IMR-90 (cell line): Measurements from ENCODE around the gene PTCSC3. TPM values are rescaled to one million over a fixed set of nuclear protein-coding genes. Genes with fewer than 3 reads are reported as not detected.

Experiments
- ATAC-seq: fragments of 200-7000 bp; cut with Tn5 transposase; 2 replicates; pipeline ENCODE4 v1.9.1; 2020; ENCODE audit warnings: low read depth, mild to moderate bottlenecking, moderate library complexity
- BruUV-seq: library from RNA; stranded (reverse); fragments of 400-500 nt; replicated peaks from 2 replicates; lab custom pipeline; 2021; lab: Mats Ljungman, UMichigan
- CTCF ChIA-PET: fragments of 300-600 bp; formaldehyde crosslinking; extraction: SDS; loops from one replicate; lab custom pipeline; 2021; ENCODE audit warnings: antibody characterized with exemption; lab: Yijun Ruan, JAX
- POLR2A ChIA-PET: fragments of 300-600 bp; sonication (Branson Sonifier 250); formaldehyde crosslinking; loops from one replicate; lab custom pipeline; 2022; ENCODE audit warnings: antibody characterized with exemption; ENCODE audit not compliant: unreplicated experiment; lab: Charles Lee
- DNase-seq: peaks from one replicate; pipeline ENCODE4 v3.0.0; 2013
- H2AFZ ChIP-seq: replicated peaks from 2 replicates; pipeline ENCODE3; 2013; ENCODE audit warnings: low read length, mild to moderate bottlenecking; ENCODE audit not compliant: poor library complexity
- H2AK5ac ChIP-seq: 2 replicates; pipeline ENCODE4 v1.6.1; 2013; ENCODE audit warnings: low read depth, low read length, inconsistent platforms
- H2AK9ac ChIP-seq: replicated peaks from 2 replicates; pipeline ENCODE3; 2013; ENCODE audit warnings: mild to moderate bottlenecking, low read depth, low read length, moderate library complexity; ENCODE audit not compliant: poor library complexity
- H2BK120ac ChIP-seq: 2 replicates; pipeline ENCODE4 v1.6.1; 2013; ENCODE audit warnings: low read depth, low read length, inconsistent platforms
- H2BK15ac ChIP-seq: 3 replicates; pipeline ENCODE4 v1.6.1; 2013; ENCODE audit warnings: low read depth, low read length, inconsistent platforms
- H2BK20ac ChIP-seq: 2 replicates; pipeline ENCODE4 v1.6.1; 2013; ENCODE audit warnings: low read depth, mild to moderate bottlenecking, inconsistent platforms, low read length, moderate library complexity
- H2BK5ac ChIP-seq: 2 replicates; pipeline ENCODE4 v1.6.1; 2013; ENCODE audit warnings: mild to moderate bottlenecking, low read depth, low read length, inconsistent platforms; ENCODE audit not compliant: poor library complexity, severe bottlenecking
- H3K14ac ChIP-seq: replicated peaks from 2 replicates; pipeline ENCODE4 v1.6.1; 2013; ENCODE audit warnings: low read depth, low read length, inconsistent platforms
- H3K18ac ChIP-seq: 2 replicates; pipeline ENCODE4 v1.6.1; 2013; ENCODE audit warnings: low read depth, low read length, control low read depth
- H3K23ac ChIP-seq: 2 replicates; pipeline ENCODE4 v1.6.1; 2013; ENCODE audit warnings: low read depth, low read length, inconsistent platforms
- H3K27ac ChIP-seq: 2 replicates; pipeline ENCODE4 v1.5.1; 2013; ENCODE audit warnings: mild to moderate bottlenecking, control low read depth, low read length; ENCODE audit not compliant: insufficient read depth
- H3K27me3 ChIP-seq: 2 replicates; pipeline ENCODE4 v1.6.1; 2013; ENCODE audit warnings: low read length; ENCODE audit not compliant: control insufficient read depth, insufficient read depth
- H3K36me3 ChIP-seq: 2 replicates; pipeline ENCODE4 v1.6.1; 2013; ENCODE audit warnings: low read length, mixed read lengths; ENCODE audit not compliant: control insufficient read depth, insufficient read depth
- H3K4ac ChIP-seq: 2 replicates; pipeline ENCODE4 v1.6.1; 2013; ENCODE audit warnings: low read depth, low read length, inconsistent platforms
- H3K4me1 ChIP-seq: 2 replicates; pipeline ENCODE4 v1.6.1; 2013; ENCODE audit warnings: low read length, mixed read lengths; ENCODE audit not compliant: control insufficient read depth, insufficient read depth
- H3K4me2 ChIP-seq: 2 replicates; pipeline ENCODE4 v1.6.1; 2013; ENCODE audit warnings: low read depth, mild to moderate bottlenecking, control low read depth, low read length, moderate library complexity
- H3K4me3 ChIP-seq: 2 replicates; pipeline ENCODE4 v1.5.1; 2013; ENCODE audit warnings: low read depth, mild to moderate bottlenecking, control low read depth, low read length, moderate library complexity; ENCODE audit not compliant: insufficient read depth
- H3K56ac ChIP-seq: 2 replicates; pipeline ENCODE4 v1.6.1; 2013; ENCODE audit warnings: low read length, inconsistent platforms; ENCODE audit not compliant: insufficient read depth; ENCODE audit errors: extremely low read depth
- H3K79me1 ChIP-seq, 2 experiments: 2 replicates each; pipeline ENCODE4 v1.6.1; 2013; ENCODE audit warnings: low read length in 2 of 2, inconsistent platforms in 1 of 2, low read depth in 1 of 2
- H3K9ac ChIP-seq: 2 replicates; pipeline ENCODE4 v1.6.1; 2013; ENCODE audit warnings: low read depth, low read length, control low read depth
- H3K9me1 ChIP-seq: 2 replicates; pipeline ENCODE4 v1.6.1; 2013; ENCODE audit warnings: low read length, inconsistent platforms; ENCODE audit not compliant: insufficient read depth
- H3K9me3 ChIP-seq: 2 replicates; pipeline ENCODE4 v1.6.1; 2013; ENCODE audit warnings: low read length; ENCODE audit not compliant: control insufficient read depth, insufficient read depth
- H4K20me1 ChIP-seq: 2 replicates; pipeline ENCODE4 v1.6.1; 2013; ENCODE audit warnings: low read length, inconsistent platforms; ENCODE audit not compliant: insufficient read depth
- H4K5ac ChIP-seq: 2 replicates; pipeline ENCODE4 v1.6.1; 2013; ENCODE audit warnings: mild to moderate bottlenecking, low read depth, low read length, control low read depth
- H4K8ac ChIP-seq, 2 experiments: 2 replicates each; pipeline ENCODE4 v1.6.1; 2013; ENCODE audit warnings: low read depth in 2 of 2, low read length in 2 of 2, control low read depth in 1 of 2, inconsistent platforms in 1 of 2
- H4K91ac ChIP-seq: 2 replicates; pipeline ENCODE4 v1.6.1; 2013; ENCODE audit warnings: low read depth, low read length, inconsistent platforms; ENCODE audit not compliant: insufficient read depth
- CTCF ChIP-seq: conservative IDR thresholded peaks from 2 replicates; pipeline ENCODE4 v1.5.1; 2012; ENCODE audit warnings: mild to moderate bottlenecking, low read depth, low read length, improper control_type of control experiment
- POLR2A ChIP-seq: IDR thresholded peaks from 2 replicates; pipeline ENCODE4 v1.6.1; 2012; ENCODE audit warnings: mild to moderate bottlenecking, low read depth, low read length
- RFX5 ChIP-seq: IDR thresholded peaks from 2 replicates; pipeline ENCODE4 v1.8.0; 2012; ENCODE audit warnings: low read depth, mild to moderate bottlenecking, low read length, moderate library complexity
- USF2 ChIP-seq: fragments of 150-350 bp; IDR thresholded peaks from 2 replicates; pipeline ENCODE4 v1.6.1; 2017; ENCODE audit warnings: mild to moderate bottlenecking, antibody characterized with exemption, low read length, low read depth
- WGBS, 2 experiments: methylation state at CpG; one replicate each; pipeline versions ENCODE4 v1.1.5 to v1.1.7; 2013; ENCODE audit warnings: missing lambda C conversion rate in 2 of 2; ENCODE audit not compliant: insufficient read length in 1 of 2; ENCODE audit errors: extremely low coverage in 2 of 2; 5-methylcytosine and 5-hydroxymethylcytosine counted together
- dilution Hi-C: fragments of 300-500 bp; cut with HindIII; formaldehyde crosslinking; loops from one replicate; pipeline ENCODE4 v1.14.3; 2018; ENCODE audit warnings: low sequenced_read_pairs; ENCODE audit not compliant: unreplicated experiment
- in situ Hi-C: fragments of 300-500 bp; cut with MboI; formaldehyde crosslinking; loops from 3 replicates; pipeline ENCODE4 v1.14.3; 2019; ENCODE audit warnings: low sequenced_read_pairs, inconsistent platforms, mixed read lengths
- intact Hi-C: fragments of 100-400 bp; cut with micrococcal nuclease; formaldehyde crosslinking; loops from 2 replicates; pipeline ENCODE4 v1.10.0; 2022
- polyA plus RNA-seq, 3 experiments: library from polyadenylated mRNA; depleted of rRNA; stranded (reverse); fragments of >200 nt; gene quantifications; 2 replicates each; pipeline ENCODE4 v1.2.3, GENCODE V29; 2012; ENCODE audit warnings: low replicate concordance in 1 of 3
- total RNA-seq: library from RNA; depleted of rRNA; stranded (reverse); fragments of >200 nt; gene quantifications from 2 replicates; pipeline ENCODE4 v1.2.3, GENCODE V29; 2012

The PTCSC3 gene
- total and polyA plus RNA-seq, 2 of the 4 experiments (the other 2 are of a cell fraction), result not detected

- H3K9me3 ChIP-seq, result no peaks in the 10 kb centered on the region
- H2BK5ac ChIP-seq, result no peak overlapping the region
- no peaks in the 10 kb centered on the region; the same call in 1 of the 2 replicates for H3K27me3 ChIP-seq
- H2BK20ac ChIP-seq, result no peak overlapping the region
- no peak overlapping the region for H3K9ac ChIP-seq
- H2AK9ac ChIP-seq, result no peak overlapping the region
- WGBS, 2 experiments, result 72% methylated on average over 3 of the region's 5 CpGs; no CpG with 5 or more reads in 1 of the 2 experiments
- BruUV-seq, result no TSS peak
- H4K8ac ChIP-seq, result no peak overlapping the region
- H3K27ac ChIP-seq, result no peak overlapping the region
- H4K91ac ChIP-seq, result no peak overlapping the region
- H3K79me1 ChIP-seq, result no peaks in the 10 kb centered on the region
- no peak overlapping the region for H2AK5ac ChIP-seq
- no peak overlapping the region for H2BK120ac ChIP-seq
- in situ Hi-C loops, result no loop called here
- TF ChIP-seq USF2 (no peak), CTCF (no peak), RFX5 (no peak), POLR2A (no peak)
- ChIA-PET CTCF (no interaction called here), POLR2A (no interaction called here)
- no peak overlapping the region for H2AFZ ChIP-seq
- no peaks in the 10 kb centered on the region; the same call in 1 of the 2 replicates for H4K20me1 ChIP-seq
- H3K4ac ChIP-seq, result no peak overlapping the region
- H2BK15ac ChIP-seq, result no peak overlapping the region
- intact Hi-C loops, result no loop called here
- no peak overlapping the region for H3K4me2 ChIP-seq
- no peak for ATAC-seq
- H3K23ac ChIP-seq, result no peak overlapping the region
- DNase-seq, result no peak
- dilution Hi-C loops, result no loop called here
- no peaks in the 10 kb centered on the region for H3K36me3 ChIP-seq
- no peaks in the 10 kb centered on the region for H3K9me1 ChIP-seq
- no peak overlapping the region for H3K4me3 ChIP-seq
- H3K18ac ChIP-seq, result no peak overlapping the region
- H4K5ac ChIP-seq, result no peak overlapping the region
- no peaks in the 10 kb centered on the region for H3K4me1 ChIP-seq
- H3K56ac ChIP-seq, result no peak overlapping the region
- H3K14ac ChIP-seq, result no peak overlapping the region
Observed at GRCh38 chr14:36181417-36181816, 4.9 kb upstream of the PTCSC3 start.
